ENCODE measurements around the gene NEFH.

The NEFH gene

GRCh38 chr22:29463629-29464028 lies 16.4 kb upstream of the NEFH start:
- Histone ChIP-seq H2BK120ac (ENCODE audit: insufficient read depth, low read length, poor library complexity) (no peak overlapping the region), H3K18ac (ENCODE audit: low read length) (no peak overlapping the region)

DNA sequence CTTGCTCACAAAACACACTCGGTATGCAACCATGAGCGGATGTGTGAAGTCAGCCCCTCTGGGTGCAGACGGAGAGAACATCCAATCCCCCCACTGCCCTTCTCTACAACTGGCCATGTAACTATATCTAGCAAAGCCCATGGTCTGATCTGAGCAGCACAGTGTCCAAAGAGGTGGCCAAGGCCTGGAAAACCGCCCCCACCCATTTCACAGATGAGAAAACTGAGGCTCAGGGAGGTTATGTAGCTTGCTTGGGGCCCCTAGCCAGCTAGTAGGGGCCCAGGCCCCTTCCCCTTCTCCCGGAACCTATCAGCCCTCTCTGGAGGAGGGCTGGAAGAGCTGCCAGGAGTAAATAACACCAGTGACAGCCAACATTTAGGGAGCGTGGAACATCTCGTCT lies 15.4 kb upstream of the NEFH start:
- H3K9ac ChIP-seq (ENCODE audit: low read length): no peak overlapping the region
- no peak overlapping the region for H2BK12ac ChIP-seq (ENCODE audit: low read length)
- H3K79me2 ChIP-seq (ENCODE audit: control insufficient read depth, insufficient read depth, low read length, poor library complexity): no peaks in the 10 kb centered on the region
- no peaks in the 10 kb centered on the region for H3K36me3 ChIP-seq (ENCODE audit: control insufficient read depth in 1 of 2, insufficient read depth in 2 of 2, low read length in 2 of 2)
- H3K4me1 ChIP-seq (ENCODE audit: control insufficient read depth in 1 of 2, insufficient read depth in 2 of 2, low read length in 2 of 2): peaks cover 0 to 3% of the 10 kb centered on the region in 2 experiments
- no peak overlapping the region for H2AK5ac ChIP-seq (ENCODE audit: low read length)
- no peak overlapping the region for H4K8ac ChIP-seq (ENCODE audit: low read depth, low read length)
- no peak for DNase-seq
- WGBS (ENCODE audit: extremely low coverage, insufficient coverage, insufficient read length): no CpG with 5 or more reads among the region's 7 CpGs
- no peak overlapping the region for H3K23ac ChIP-seq (ENCODE audit: low read length)
- H3K27me3 ChIP-seq (ENCODE audit: insufficient read depth, low read length): no peaks in the 10 kb centered on the region
- H3K4me3 ChIP-seq (ENCODE audit: low read depth, low read length): no peak overlapping the region
- no peak overlapping the region for H3K14ac ChIP-seq (ENCODE audit: low read length)
- no peak overlapping the region for H4K12ac ChIP-seq (ENCODE audit: low read depth, low read length)
- no peak overlapping the region for H3K4me2 ChIP-seq (ENCODE audit: low read length)
- H3K18ac ChIP-seq (ENCODE audit: low read length): no peak overlapping the region
- no peak overlapping the region for H3K4ac ChIP-seq (ENCODE audit: low read depth, low read length)
- H2BK120ac ChIP-seq (ENCODE audit: insufficient read depth, low read length, poor library complexity): no peak overlapping the region
- H2BK5ac ChIP-seq (ENCODE audit: low read depth, low read length, poor library complexity): no peak overlapping the region
- H4K91ac ChIP-seq (ENCODE audit: low read depth, low read length): no peak overlapping the region
- H2AFZ ChIP-seq (ENCODE audit: insufficient read depth, low read length, poor library complexity): no peak overlapping the region
- H3K9me3 ChIP-seq (ENCODE audit: insufficient read depth, low read depth, low read length): no peaks in the 10 kb centered on the region
- H3K27ac ChIP-seq (ENCODE audit: low read depth, low read length): no peak overlapping the region
- no peaks in the 10 kb centered on the region for H3K79me1 ChIP-seq (ENCODE audit: low read length)

More at GRCh38 chr22:29463629-29464028, 16.4 kb upstream of the NEFH start:
- Histone ChIP-seq H3K4ac (ENCODE audit: low read depth, low read length) (no peak overlapping the region), H3K4me3 (ENCODE audit: low read depth, low read length) (no peak overlapping the region), H2BK12ac (ENCODE audit: low read length) (no peak overlapping the region), H3K27me3 (ENCODE audit: insufficient read depth, low read length) (no peaks in the 10 kb centered on the region), H3K36me3 (ENCODE audit: control insufficient read depth in 1 of 2, insufficient read depth in 2 of 2, low read length in 2 of 2) (no peaks in the 10 kb centered on the region), H3K4me1 (ENCODE audit: control insufficient read depth in 1 of 2, insufficient read depth in 2 of 2, low read length in 2 of 2) (peaks cover 0 to 3% of the 10 kb centered on the region in 2 experiments), H3K27ac (ENCODE audit: low read depth, low read length) (no peak overlapping the region), H3K79me1 (ENCODE audit: low read length) (no peaks in the 10 kb centered on the region), H2BK5ac (ENCODE audit: low read depth, low read length, poor library complexity) (no peak overlapping the region), H4K12ac (ENCODE audit: low read depth, low read length) (no peak overlapping the region), H2AFZ (ENCODE audit: insufficient read depth, low read length, poor library complexity) (no peak overlapping the region), H3K23ac (ENCODE audit: low read length) (no peak overlapping the region), H3K9me3 (ENCODE audit: insufficient read depth, low read depth, low read length) (no peaks in the 10 kb centered on the region), H3K4me2 (ENCODE audit: low read length) (no peak overlapping the region), H3K14ac (ENCODE audit: low read length) (no peak overlapping the region), H4K8ac (ENCODE audit: low read depth, low read length) (no peak overlapping the region), H4K91ac (ENCODE audit: low read depth, low read length) (no peak overlapping the region), H3K9ac (ENCODE audit: low read length) (no peak overlapping the region), H3K79me2 (ENCODE audit: control insufficient read depth, insufficient read depth, low read length, poor library complexity) (no peaks in the 10 kb centered on the region), H2AK5ac (ENCODE audit: low read length) (no peak overlapping the region)
- WGBS (ENCODE audit: extremely low coverage, insufficient coverage, insufficient read length): no CpG with 5 or more reads among the region's 7 CpGs
- no peak for DNase-seq

GRCh38 chr22:29469755-29470154 lies 10.3 kb upstream of the NEFH start:
- no peak overlapping the region for H3K18ac ChIP-seq (ENCODE audit: low read length)
- H3K4me1 ChIP-seq (ENCODE audit: control insufficient read depth in 1 of 2, insufficient read depth in 2 of 2, low read length in 2 of 2): peaks cover 0 to 6% of the 10 kb centered on the region in 2 experiments
- WGBS (ENCODE audit: extremely low coverage, insufficient coverage, insufficient read length): no CpG with 5 or more reads among the region's 9 CpGs
- no peak overlapping the region for H3K4me3 ChIP-seq (ENCODE audit: low read depth, low read length)
- H4K8ac ChIP-seq (ENCODE audit: low read depth, low read length): no peak overlapping the region
- H3K79me1 ChIP-seq (ENCODE audit: low read length): no peaks in the 10 kb centered on the region
- no peaks in the 10 kb centered on the region for H3K79me2 ChIP-seq (ENCODE audit: control insufficient read depth, insufficient read depth, low read length, poor library complexity)
- H3K36me3 ChIP-seq (ENCODE audit: control insufficient read depth in 1 of 2, insufficient read depth in 2 of 2, low read length in 2 of 2): no peaks in the 10 kb centered on the region
- no peaks in the 10 kb centered on the region for H3K9me3 ChIP-seq (ENCODE audit: insufficient read depth, low read depth, low read length)
- no peak overlapping the region for H3K27ac ChIP-seq (ENCODE audit: low read depth, low read length)
- no peak overlapping the region for H3K4ac ChIP-seq (ENCODE audit: low read depth, low read length)
- no peak overlapping the region for H2BK120ac ChIP-seq (ENCODE audit: insufficient read depth, low read length, poor library complexity)
- H2AK5ac ChIP-seq (ENCODE audit: low read length): no peak overlapping the region
- no peak overlapping the region for H3K14ac ChIP-seq (ENCODE audit: low read length)
- no peaks in the 10 kb centered on the region for H3K27me3 ChIP-seq (ENCODE audit: insufficient read depth, low read length)
- no peak overlapping the region for H2AFZ ChIP-seq (ENCODE audit: insufficient read depth, low read length, poor library complexity)
- no peak overlapping the region for H4K91ac ChIP-seq (ENCODE audit: low read depth, low read length)
- no peak overlapping the region for H4K12ac ChIP-seq (ENCODE audit: low read depth, low read length)
- H3K4me2 ChIP-seq (ENCODE audit: low read length): peak overlapping the region; percentile 79
- H3K23ac ChIP-seq (ENCODE audit: low read length): no peak overlapping the region
- no peak overlapping the region for H2BK12ac ChIP-seq (ENCODE audit: low read length)
- H2BK5ac ChIP-seq (ENCODE audit: low read depth, low read length, poor library complexity): no peak overlapping the region
- H3K9ac ChIP-seq (ENCODE audit: low read length): no peak overlapping the region
- no peak for DNase-seq

- Histone ChIP-seq H3K4ac (ENCODE audit: low read depth, low read length) (no peak overlapping the region), H3K9me3 (ENCODE audit: insufficient read depth, low read depth, low read length) (no peaks in the 10 kb centered on the region), H3K4me1 (ENCODE audit: control insufficient read depth in 1 of 2, insufficient read depth in 2 of 2, low read length in 2 of 2) (peaks cover 0 to 6% of the 10 kb centered on the region in 2 experiments), H4K8ac (ENCODE audit: low read depth, low read length) (peak overlapping the region; percentile 20), H3K27me3 (ENCODE audit: insufficient read depth, low read length) (no peaks in the 10 kb centered on the region), H3K18ac (ENCODE audit: low read length) (no peak overlapping the region), H4K91ac (ENCODE audit: low read depth, low read length) (no peak overlapping the region), H3K4me3 (ENCODE audit: low read depth, low read length) (peak overlapping the region; percentile 56), H3K4me2 (ENCODE audit: low read length) (peak overlapping the region; percentile 79), H2BK5ac (ENCODE audit: low read depth, low read length, poor library complexity) (no peak overlapping the region), H3K14ac (ENCODE audit: low read length) (no peak overlapping the region), H3K36me3 (ENCODE audit: control insufficient read depth in 1 of 2, insufficient read depth in 2 of 2, low read length in 2 of 2) (no peaks in the 10 kb centered on the region), H3K23ac (ENCODE audit: low read length) (no peak overlapping the region), H3K27ac (ENCODE audit: low read depth, low read length) (no peak overlapping the region), H2BK120ac (ENCODE audit: insufficient read depth, low read length, poor library complexity) (no peak overlapping the region), H2AK5ac (ENCODE audit: low read length) (no peak overlapping the region), H3K79me1 (ENCODE audit: low read length) (no peaks in the 10 kb centered on the region), H4K12ac (ENCODE audit: low read depth, low read length) (no peak overlapping the region), H3K9ac (ENCODE audit: low read length) (no peak overlapping the region), H2BK12ac (ENCODE audit: low read length) (no peak overlapping the region), H3K79me2 (ENCODE audit: control insufficient read depth, insufficient read depth, low read length, poor library complexity) (no peaks in the 10 kb centered on the region), H2AFZ (ENCODE audit: insufficient read depth, low read length, poor library complexity) (peak overlapping the region; percentile 53)
- WGBS (ENCODE audit: extremely low coverage, insufficient coverage, insufficient read length): no CpG with 5 or more reads among the region's 54 CpGs
- DNase-seq: peak; percentile 44 to 73
Observed at GRCh38 chr22:29470159-29470855, 9.7 kb upstream of the NEFH start.

Data from trophoblast cell (in vitro differentiated cells and primary cell).